ENCODE data around the gene GIGYF2. TPM values are rescaled to one million over a fixed set of nuclear protein-coding genes. Genes with fewer than 3 reads are reported as not detected.
A peak's percentile ranks its signal among the peaks of the same experiment; 100 is the strongest.
"Not testable (repeated sequence)": the region's sequence is repeated elsewhere in the genome, so short reads cannot be mapped to it uniquely, and the experiment has no call there.

The GIGYF2 gene, protein sequence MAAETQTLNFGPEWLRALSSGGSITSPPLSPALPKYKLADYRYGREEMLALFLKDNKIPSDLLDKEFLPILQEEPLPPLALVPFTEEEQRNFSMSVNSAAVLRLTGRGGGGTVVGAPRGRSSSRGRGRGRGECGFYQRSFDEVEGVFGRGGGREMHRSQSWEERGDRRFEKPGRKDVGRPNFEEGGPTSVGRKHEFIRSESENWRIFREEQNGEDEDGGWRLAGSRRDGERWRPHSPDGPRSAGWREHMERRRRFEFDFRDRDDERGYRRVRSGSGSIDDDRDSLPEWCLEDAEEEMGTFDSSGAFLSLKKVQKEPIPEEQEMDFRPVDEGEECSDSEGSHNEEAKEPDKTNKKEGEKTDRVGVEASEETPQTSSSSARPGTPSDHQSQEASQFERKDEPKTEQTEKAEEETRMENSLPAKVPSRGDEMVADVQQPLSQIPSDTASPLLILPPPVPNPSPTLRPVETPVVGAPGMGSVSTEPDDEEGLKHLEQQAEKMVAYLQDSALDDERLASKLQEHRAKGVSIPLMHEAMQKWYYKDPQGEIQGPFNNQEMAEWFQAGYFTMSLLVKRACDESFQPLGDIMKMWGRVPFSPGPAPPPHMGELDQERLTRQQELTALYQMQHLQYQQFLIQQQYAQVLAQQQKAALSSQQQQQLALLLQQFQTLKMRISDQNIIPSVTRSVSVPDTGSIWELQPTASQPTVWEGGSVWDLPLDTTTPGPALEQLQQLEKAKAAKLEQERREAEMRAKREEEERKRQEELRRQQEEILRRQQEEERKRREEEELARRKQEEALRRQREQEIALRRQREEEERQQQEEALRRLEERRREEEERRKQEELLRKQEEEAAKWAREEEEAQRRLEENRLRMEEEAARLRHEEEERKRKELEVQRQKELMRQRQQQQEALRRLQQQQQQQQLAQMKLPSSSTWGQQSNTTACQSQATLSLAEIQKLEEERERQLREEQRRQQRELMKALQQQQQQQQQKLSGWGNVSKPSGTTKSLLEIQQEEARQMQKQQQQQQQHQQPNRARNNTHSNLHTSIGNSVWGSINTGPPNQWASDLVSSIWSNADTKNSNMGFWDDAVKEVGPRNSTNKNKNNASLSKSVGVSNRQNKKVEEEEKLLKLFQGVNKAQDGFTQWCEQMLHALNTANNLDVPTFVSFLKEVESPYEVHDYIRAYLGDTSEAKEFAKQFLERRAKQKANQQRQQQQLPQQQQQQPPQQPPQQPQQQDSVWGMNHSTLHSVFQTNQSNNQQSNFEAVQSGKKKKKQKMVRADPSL (N-terminal part only)
- 27.8 TPM for total RNA-seq

- peak; percentile 94 for ATAC-seq
- DNase-seq (ENCODE audit: low spot score), result peak; percentile 98
Measured at GRCh38 chr2:232697059-232697806, at the start of gene GIGYF2. TSS of gene GIGYF2 (plus strand) at chr2:232697331. CDS start at chr2:232735198, 37,867 bp downstream.

DNA sequence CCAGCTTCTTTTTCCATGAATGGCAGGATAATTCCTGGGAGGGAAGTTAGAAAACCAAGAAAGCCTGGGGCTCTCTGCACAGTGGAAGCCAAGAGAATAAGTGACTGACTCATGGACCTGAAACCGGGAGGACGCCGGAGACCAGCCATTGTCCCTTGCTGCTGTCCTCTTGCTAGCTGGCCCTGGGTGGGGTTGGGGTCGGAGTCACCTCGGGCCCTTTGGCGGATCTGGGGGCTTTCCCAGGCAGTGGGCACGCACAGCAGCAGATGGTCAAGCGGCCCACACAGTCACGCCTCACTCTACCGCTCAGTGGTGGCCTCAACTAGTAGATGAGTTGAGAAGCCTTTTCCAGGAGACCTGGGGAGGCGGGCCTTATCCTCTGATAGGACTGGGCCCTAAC, 48.1 kb upstream of the GIGYF2 start:
- no peak for DNase-seq (ENCODE audit: low spot score)
- no peak for ATAC-seq

DNA sequence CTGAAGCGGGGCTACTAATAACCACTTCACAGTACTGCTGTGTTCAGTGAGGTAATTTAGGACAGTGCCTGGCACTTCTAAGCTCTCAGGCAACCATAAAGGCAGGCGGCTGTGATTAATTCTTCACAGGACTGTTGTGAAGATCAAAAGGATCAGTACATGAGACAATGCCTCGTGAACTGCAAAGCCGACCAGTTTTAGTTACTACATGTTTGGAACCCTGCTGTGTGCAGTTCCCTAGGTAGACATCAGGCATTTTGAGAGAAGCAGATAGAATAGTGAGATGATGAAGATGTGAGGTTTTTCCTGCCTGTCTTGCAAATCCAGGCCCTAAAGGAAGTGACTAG, 44.7 kb upstream of the GIGYF2 start:
- DNase-seq (ENCODE audit: low spot score) (no peak), ATAC-seq (no peak)

GRCh38 chr2:232653441-232653840, 43.7 kb upstream of the GIGYF2 start:
- ATAC-seq (no peak), DNase-seq (ENCODE audit: low spot score) (no peak)

GRCh38 chr2:232655392-232655791, 41.7 kb upstream of the GIGYF2 start:
- ATAC-seq, result peak; percentile 77
- peak; percentile 74 for DNase-seq (ENCODE audit: low spot score)

DNA sequence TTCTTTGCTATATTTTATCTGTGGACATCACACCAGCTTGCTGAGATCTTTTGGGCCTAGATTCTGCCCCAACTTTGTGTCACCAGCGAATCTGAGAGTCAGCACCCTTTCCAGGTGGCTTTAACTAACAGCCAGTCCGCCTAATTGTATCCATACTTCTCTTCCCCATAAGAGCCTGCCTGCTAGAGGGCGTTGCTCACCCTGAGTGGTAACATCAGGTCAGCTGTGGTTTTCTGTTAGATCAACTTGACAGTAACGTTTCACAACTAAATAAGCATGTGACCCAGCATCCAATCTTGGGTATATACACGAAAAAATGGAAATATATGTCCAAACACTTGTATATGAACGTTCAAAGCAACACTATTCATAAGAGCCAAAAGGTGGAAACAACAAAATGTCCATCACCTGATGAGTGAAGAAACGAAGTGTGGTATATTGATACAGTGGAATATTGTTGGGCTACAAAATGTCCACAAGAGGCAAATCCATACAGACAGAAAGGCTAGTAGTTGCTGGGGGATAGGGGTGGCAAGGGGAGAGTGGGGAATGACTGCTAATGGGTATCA, 38.8 kb upstream of the GIGYF2 start:
- no peak for DNase-seq (ENCODE audit: low spot score)
- peak; percentile 42 for ATAC-seq

- ATAC-seq (no peak), DNase-seq (ENCODE audit: low spot score) (no peak)
Measured at GRCh38 chr2:232659359-232659758, 37.8 kb upstream of the GIGYF2 start.

DNA sequence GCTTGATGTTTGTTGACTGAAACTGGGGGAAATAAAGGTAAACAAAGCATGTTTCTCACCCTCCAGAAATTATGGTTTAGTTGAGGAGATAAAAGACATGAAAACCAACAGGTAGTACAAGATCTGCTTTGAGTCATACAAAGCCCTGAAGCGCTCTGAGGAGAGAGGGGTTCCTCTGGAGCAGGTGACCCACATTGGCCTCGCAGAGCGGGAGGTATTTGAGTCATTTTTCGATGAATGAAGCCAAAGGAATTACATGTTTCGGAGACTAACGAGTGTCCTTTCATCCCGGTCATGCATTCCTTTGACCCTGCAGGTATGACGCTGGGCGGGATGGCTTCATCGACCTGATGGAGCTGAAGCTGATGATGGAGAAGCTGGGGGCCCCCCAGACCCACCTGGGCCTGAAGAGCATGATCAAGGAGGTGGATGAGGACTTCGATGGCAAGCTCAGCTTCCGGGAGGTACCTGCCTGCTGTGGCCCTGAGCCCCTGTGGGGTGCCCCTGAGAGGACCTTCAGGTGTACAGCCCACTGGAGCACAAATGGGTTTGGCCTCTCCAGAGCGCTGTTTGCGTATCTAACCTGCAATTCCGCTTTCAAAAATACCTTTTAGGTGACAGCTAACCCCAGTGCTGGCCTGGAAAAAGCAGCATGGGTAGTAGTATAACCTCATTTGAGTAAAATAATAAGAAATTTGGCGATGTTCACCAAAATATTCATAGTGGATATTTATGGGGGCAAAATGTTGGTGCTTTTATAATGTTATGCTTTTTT, 34.5 kb upstream of the GIGYF2 start:
- ATAC-seq (no peak), DNase-seq (ENCODE audit: low spot score) (no peak)

DNA sequence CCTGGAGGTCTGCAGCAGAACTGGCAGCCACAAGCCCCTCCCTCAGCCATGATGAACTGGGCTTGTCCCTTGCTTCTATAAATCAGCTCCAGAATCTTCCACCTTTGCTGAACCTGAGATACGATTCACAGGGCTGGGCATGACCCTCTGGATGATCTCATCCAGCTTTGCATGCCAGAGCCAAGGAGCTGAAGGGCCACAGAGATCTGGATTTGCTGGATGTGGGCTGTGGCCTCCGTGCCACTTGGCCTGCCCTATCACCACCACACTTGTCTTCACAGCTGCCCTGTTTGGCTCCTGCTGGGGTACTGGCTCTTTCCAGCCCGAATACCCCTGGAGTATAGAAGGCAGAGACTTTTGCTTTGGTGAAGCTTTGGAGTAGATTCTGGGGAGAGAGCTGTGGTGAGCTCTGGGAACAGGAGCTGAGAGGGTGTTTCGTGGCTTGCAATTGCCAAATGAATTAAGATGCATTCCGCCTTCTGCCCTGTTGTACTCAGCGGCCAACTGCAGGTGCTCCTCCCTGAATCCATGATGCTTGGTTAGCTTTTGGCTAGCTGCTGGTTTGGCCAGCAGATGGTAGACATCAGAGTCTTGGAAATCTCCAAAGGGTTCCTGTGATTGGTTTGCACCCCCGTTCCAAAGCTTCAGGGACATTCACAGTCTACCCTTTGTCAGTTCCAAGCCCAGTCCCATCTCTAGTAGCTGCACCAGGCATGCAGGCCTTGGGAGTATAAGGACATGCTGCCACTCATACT, 30.9 kb upstream of the GIGYF2 start:
- ATAC-seq, result no peak
- DNase-seq (ENCODE audit: low spot score), result no peak

DNA sequence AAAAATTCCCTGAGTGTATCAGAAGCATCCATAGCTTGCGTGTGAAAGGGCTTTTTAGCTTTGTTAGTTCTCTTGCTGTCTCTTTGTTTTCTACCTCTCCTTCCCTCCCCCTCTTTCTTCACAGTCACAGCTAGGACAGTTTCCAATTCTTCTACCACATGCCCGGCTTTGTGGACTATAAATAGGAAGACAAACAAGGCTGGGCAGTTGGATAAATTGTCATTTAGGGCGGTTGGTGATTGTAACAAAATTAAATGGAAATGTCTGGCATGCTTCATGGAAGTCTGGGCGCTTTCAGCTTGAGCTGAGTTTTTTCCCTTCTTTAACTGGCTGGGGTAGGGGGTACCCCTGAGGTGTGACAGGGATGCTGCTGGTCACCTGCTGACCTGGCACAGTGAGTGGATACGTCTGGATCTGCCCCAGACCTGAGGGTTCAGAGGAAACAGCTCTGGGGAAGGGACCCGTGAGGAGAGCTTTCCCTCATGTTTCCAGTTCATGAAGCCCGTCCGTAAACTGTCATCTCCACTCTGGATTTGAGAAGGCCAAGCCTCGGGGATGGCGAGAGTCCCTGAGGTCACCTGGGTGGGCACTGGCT, 29.0 kb upstream of the GIGYF2 start:
- ATAC-seq (peak; percentile 83), DNase-seq (ENCODE audit: low spot score) (no peak)

DNA sequence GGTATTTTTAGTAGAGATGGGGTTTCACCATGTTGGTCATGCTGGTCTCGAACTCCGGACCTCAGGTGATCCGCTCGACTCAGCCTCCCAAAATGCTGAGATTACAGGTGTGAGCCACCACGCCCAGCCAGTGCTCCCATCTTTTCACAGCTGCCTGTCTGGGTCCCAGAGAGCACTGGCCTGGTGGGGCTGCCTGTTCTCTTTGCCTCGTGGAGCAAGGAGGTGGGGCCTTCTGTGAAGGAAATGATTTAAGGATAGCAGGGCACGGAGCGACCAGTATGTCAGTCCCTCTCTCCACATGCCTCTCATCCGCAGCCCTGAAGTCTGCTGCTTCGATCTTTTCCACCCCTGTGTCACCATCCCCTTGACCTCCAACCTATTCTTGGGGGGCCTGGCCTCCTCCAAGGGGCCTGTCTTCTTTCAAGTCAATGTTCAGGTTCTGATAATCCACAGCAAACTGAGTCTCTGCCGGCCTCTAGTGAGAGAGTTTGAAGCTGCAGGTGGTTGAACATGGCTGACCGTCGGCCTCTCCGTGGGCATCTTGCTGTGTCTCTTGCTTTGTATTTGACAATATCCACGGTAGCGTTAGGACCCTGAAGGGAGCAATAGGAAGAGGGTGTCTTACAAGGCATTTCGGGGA, 28.2 kb upstream of the GIGYF2 start:
- ATAC-seq (peak; percentile 45), DNase-seq (ENCODE audit: low spot score) (no peak)

GRCh38 chr2:232672588-232672987, 24.5 kb upstream of the GIGYF2 start:
- ATAC-seq, result peak; percentile 45
- no peak for DNase-seq (ENCODE audit: low spot score)

DNA sequence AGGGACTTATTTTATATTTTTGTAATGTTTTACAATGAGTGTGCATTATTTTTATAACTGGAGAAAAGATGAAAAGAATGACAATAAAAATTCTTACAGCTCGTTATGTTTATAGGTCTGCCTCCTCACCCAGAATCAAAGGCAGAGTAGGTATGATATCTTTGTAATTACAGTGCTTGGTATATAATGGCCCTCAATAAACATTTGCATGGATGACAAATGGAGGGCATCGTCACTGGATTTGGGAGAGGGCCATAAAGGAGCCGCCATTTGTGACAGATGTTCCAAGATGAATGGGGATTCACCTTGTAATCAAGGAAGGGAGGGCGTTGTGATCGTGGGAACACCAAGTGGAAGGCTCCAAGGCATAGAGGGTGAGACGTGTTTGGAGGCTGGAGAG, 22.6 kb upstream of the GIGYF2 start:
- DNase-seq (ENCODE audit: low spot score) (no peak), ATAC-seq (no peak)

DNA sequence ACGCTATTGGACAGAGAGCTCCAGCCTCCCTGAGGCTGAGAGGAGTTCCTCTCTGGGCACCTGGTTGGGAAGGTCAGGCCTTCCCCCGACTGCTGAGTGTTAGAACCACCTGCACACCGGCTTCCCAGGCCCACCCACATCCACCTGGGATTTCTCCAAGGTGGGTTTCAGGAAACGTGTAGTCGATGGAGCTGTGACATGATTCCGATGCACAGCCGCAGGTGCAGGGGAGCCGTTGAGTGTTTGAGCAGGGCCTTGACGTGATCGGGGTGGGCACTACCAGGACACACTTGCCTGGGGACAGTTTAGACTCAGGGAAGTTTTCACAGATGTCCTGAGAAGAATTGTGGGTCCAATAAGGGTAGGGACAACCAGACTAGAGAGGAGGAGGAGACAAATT, 21.8 kb upstream of the GIGYF2 start:
- no peak for DNase-seq (ENCODE audit: low spot score)
- ATAC-seq, result no peak

GRCh38 chr2:232680006-232680405, 17.1 kb upstream of the GIGYF2 start:
- no peak for DNase-seq (ENCODE audit: low spot score)
- no peak for ATAC-seq

DNA sequence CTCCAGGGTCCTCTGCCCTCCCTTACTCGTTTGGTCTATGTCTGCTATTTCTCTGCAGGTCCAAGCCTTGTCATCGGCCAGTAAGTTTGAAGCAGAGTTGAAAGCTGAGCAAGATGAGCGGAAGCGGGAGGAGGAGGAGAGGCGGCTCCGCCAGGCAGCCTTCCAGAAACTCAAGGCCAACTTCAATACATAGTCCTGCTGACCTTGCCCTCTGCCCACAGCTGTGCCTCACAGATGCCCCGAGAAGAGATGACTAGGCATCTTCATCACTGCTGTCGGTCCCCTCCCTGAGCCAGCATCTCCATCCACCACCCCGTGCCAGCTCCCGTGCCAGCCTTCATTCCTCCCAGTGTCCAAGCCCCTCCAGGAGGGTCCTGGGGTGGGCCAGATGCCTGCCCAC, 15.6 kb upstream of the GIGYF2 start:
- DNase-seq (ENCODE audit: low spot score) (no peak), ATAC-seq (peak; percentile 36)

DNA sequence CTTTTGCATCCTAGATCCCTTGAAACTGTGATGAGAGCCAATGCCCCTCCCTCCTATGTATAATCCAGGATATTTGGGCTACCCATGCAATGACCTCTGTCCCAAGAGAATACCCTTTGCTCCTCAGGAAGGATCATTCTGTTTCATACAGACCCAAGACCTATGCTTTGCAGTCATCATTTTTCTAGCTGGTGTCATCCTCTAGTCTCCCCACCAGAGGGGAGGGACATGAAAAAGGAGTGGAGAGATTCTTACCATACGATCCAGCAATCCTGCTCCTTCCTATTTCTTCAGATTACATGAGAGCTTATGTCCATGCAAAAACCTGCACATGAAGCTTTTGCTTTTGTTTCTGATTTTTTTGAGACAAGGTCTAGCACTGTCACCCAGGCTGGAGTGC, 13.8 kb upstream of the GIGYF2 start:
- ATAC-seq (peak; percentile 14), DNase-seq (ENCODE audit: low spot score) (no peak)

GRCh38 chr2:232685391-232685790, 11.7 kb upstream of the GIGYF2 start:
- not testable (repeated sequence) for ATAC-seq; DNase-seq (ENCODE audit: low spot score)
